Tongue (tissue), 2 donors: ENCODE results near the gene THAP4. TPM values are rescaled to one million over a fixed set of nuclear protein-coding genes. Genes with fewer than 3 reads are reported as not detected.
"Not testable (repeated sequence)": the region's sequence is repeated elsewhere in the genome, so short reads cannot be mapped to it uniquely, and the experiment has no call there.

Experiments used
- DNase-seq: peaks from one replicate; pipeline ENCODE4 v3.0.0-alpha.2; 2015
- total RNA-seq: library from RNA; depleted of rRNA; stranded (reverse); fragments of >200 nt; gene quantifications from one replicate; pipeline ENCODE4 v1.2.3, GENCODE V29; 2014

THAP4 gene
- total RNA-seq, 1 donor from 2014 or later, result 27.5 TPM

DNA sequence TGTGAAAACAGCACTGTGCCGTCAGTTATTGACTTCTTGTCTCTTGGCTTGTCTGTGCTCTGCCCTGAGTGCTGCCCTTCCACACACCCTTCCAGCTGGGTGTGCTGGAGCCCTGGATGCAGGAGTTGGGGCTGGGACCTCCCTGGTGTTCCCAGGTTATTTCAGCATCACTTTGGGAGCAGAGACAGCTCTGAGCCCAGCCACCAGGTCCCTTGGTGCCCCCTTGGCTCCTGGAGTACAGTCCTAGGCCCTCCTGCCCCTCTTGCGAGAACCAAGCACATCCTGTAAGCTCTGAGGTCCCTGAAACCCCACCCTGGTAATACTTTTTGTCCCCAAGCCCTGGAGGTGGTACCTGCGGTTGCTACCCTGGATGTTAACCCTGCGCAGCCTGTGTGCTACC, 54.2 kb downstream of the THAP4 start:
- no peak for DNase-seq

DNA sequence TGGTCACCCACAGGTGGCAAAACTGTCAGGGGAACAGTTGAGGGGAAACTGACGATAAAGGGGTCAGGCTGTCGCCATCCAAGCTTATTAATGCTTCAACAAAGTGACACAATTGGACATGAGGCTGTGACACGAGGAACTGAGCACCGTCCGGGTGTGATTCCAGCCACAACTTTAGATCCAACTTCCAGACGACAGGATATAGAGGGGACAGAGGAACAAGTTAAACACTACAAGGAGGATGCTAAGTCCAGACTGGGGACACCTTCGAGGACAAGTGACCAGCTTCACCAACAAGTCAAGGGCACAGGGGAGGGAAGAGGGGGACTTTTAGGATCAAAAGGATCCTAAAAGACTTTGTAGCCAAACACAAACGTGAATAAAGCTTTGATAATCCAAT, 54.6 kb downstream of the THAP4 start:
- DNase-seq, result no peak

GRCh38 chr2:241579281-241579680, 57.7 kb downstream of the THAP4 start:
- DNase-seq, result no peak

DNA sequence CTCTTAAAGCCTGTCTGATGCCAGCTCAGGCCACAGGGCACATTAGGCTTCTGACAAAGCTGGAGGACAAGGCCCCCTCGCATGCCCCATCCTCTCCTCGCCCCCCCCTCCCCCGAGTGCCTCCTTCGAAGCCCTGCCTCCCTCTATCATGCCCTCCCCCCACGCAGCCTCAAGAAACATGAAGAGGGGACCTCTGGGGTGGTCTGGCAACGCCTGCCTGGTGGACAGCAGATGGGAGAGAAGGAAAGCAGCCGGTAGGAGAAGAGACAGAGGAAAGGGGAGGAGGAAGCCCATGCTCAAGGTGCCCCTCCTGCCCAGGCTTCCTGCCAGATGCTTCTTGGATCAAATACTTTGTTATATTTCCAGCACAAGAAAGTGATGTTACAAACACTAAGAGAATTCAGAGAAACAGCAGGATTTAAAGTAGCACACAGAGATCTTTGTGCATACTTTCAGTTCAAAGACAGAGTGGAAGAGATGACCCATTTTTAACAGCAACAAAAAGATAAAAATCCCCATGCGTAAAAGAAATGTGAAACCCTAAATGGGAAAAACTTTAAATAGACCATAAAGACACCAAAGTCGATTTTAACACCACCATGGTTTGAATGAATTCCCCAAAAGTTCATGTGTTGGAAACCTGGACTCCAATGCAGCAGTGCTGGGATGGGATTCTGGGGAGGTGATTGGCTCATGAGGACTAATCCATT, 59.4 kb downstream of the THAP4 start:
- DNase-seq, result peak; percentile 82

DNA sequence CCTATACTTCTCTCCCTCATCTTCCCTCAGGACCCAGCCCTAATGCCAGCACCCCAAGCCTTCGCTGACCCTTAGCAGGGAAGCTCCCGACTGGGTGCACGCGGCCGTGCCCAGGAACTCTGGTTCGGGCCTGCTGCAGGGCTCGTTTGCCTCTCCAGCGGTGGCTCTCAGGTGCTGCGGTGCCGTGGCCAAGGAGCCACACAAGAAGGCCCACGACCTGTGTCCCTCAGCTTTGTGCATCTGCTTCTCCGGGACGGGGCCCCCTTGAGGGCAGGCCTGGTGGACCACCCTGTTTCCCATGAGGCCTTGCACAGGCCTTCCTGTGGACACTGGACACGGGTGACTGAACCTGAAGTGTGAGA, 60.7 kb downstream of the THAP4 start:
- DNase-seq, result no peak

GRCh38 chr2:241575624-241576292, 61.2 kb downstream of the THAP4 start:
- DNase-seq, result no peak

DNA sequence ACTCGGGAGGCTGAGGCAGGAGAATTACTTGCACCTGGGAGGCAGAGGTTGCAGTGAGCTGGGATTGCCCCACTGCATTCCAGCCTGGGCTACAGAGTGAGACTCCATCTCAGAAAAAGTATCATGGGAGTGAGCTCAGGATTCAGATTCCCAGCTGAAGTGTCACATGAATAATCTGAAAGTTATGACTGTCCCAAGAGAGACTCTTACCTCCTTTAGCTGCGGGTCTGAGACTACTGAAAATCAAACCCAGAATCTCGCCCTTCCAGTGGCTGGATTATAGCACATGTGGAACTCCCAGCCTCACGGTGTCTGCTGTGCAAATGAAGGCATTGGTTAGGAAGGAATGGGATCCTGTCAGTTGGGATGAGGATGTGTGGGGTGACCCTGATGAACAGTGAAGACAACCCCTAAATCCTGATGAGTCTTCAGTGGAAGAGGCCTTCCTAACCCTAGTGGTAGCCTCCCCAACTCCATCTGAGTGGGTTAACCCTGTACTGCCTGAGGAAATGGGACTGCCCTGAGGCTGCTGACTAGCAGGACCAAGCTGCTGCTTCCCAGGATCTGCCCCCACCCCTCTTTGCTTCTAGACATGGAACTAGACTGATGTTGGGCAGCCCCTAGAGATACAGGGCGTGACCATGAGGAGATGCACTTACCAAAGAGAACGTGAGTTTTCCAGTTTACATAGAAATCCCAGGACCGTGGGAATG, 61.9 kb downstream of the THAP4 start:
- no peak for DNase-seq

DNA sequence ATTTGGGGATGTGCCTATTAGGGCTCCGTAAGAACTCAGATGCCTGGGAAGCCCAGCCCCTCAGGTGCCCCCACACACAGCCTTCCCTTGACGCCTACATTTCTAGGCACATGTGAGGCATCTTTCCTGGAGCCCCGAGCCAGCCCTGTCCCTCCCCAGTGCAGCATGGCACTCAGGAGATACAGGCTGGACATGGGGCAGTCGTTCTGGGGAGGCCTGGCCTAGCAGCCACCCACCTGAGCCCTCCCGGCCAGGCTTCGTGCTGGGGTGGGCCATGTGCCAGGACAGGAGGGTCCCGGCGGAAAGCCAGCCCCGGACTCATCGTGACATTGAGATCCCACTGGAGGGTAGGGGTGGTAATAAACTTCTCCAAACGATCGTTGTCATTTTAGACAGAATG, 63.2 kb downstream of the THAP4 start:
- DNase-seq, result no peak

GRCh38 chr2:241572915-241573651, 63.9 kb downstream of the THAP4 start:
- DNase-seq, result not testable (repeated sequence)

DNA sequence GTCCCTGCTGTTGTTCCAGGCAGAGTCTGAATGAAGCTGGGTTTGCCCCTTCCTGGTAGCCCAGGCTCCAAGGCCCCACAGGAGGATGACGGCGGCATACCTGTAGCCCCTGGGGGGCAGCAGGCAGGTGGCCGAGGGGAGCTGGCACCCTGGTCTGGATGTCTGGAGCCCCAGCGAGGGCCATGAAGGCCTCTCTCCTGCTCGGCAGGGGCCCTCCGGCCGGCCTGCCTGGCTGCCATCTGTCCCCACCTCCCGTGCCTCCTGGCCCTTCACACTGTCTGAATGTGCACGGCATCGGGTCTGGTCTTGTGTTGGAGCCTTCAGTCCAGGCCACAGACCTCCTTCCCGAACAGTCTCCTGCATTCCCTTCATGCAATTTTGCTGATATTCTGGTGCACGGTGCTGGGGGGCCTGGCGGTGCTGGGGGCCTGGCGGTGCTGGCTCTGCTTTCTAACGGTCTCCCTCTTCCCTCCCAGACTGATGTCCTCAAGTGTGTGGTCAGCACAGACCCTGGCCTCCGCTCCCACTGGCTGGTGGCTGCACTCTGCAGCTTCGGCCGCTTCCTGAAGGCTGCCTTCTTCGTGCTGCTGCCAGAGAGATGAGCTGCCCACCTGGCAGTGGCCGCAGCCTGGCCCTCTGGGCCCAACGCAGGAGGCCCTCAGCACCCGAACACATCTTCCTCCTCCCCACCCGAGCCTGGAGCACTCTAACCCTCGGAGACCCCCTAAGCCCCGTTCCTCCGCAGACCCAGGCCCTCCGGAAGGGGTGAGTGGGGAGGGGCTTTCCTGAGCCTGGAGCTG, 64.9 kb downstream of the THAP4 start:
- DNase-seq, result no peak

DNA sequence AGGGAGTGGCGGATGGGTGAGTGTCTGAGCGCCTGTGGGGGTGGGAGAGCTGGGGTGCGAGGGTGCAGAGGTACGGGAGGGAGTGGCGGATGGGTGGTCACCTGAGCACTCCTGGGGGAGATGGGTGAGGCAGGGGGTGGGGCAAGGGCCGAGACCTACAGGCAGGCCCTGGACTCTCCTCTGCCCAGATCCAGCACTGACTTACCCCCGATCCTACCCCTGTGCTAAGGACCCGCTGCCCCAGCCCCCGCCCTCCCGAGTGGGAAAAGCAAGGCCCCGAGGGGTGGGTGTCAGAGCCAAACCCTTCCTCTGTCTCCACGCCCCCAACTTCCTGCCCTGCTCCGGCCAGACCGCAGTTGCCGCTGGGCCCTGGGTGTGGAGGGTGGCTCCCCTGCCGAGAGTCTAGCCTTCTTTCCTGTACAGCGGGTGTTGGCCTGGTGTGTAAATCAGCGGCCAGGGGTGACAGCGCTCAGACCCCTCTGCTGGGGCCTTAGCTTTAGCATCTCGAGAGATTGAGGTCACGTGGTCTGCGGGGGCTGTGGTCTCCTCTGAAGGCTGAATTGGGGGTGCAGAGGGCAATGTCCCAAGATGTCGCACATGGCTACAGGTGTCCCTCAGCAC, 65.9 kb downstream of the THAP4 start:
- DNase-seq, result no peak

DNA sequence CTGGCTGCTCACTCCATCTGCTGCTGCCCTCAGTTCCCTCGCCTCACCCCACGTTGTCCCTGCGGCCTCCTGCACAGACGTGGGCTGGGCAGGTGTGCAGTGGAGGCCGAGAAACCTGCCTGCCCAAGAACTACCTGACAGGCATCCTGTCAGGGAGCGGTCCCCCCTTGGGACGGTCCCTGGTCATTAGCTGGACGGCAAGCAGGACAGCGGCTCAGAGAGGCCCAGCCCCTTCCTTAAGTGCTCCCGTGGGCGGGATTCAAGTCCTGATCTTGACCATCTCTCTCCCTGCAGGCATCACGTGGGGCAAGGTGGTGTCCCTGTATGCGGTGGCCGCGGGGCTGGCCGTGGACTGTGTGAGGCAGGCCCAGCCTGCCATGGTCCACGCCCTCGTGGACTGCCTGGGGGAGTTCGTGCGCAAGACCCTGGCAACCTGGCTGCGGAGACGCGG, 67.1 kb downstream of the THAP4 start:
- DNase-seq, result no peak

GRCh38 chr2:241568726-241569125, 68.2 kb downstream of the THAP4 start:
- DNase-seq, result peak; percentile 51

- no peak for DNase-seq
These were observed 69.2 kb downstream of the THAP4 start for GRCh38 chr2:241567776-241568175.

- not testable (repeated sequence) for DNase-seq
These were observed 69.7 kb downstream of the THAP4 start for GRCh38 chr2:241567266-241567665.

DNA sequence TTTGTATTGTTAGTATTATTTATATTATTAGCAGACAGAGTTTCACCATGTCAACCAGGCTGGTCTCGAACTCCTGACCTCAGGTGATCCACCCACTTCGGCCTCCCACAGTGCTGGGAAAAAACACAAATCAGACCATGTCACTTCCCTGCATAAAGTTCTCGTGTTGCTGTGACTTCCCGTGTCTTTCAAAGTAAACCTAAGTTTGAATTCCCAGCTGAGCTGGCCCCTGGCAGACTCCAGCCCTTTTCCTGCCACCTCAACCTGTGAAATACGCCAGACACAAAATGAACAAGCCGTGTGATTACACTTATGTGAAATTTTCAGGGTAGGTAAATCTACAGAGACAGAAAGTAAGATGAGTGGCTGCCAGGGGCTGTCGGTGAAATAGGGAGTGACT, 70.5 kb downstream of the THAP4 start:
- DNase-seq, result no peak

GRCh38 chr2:241566021-241566420, 70.9 kb downstream of the THAP4 start:
- DNase-seq, result not testable (repeated sequence)

DNA sequence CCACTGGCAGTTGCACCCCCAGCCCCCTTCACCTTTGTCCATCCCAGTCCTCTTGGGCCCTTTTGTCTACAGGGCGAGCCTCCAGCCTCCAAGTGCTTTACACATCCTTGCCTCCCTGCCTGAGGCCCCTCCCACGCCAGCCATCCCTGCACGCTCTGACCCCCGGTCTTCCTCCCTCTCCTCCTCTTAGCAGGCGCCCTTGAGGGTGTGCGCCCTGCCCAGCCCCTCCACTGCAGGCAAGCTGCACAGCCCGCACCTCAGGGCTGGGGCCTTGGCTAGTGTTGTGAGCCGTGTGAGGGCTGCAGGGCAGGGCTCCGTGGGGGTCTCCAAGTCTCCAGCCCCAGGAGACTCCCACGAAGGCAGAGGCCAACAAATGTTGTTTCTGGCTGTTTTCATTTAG, 71.5 kb downstream of the THAP4 start:
- no peak for DNase-seq

GRCh38 chr2:241564596-241565410, 72.2 kb downstream of the THAP4 start:
- DNase-seq, result no peak

- DNase-seq, result no peak
These were observed 72.9 kb downstream of the THAP4 start for GRCh38 chr2:241563981-241564595.
